DLD1 (cell line): Measurements from ENCODE around the gene KCNK10.

Experiments
- in situ Hi-C: cut with HindIII; loops from 2 replicates; pipeline ENCODE4 v1.10.0; 2017; ENCODE audit warnings: low sequenced_read_pairs

KCNK10 gene

DNA sequence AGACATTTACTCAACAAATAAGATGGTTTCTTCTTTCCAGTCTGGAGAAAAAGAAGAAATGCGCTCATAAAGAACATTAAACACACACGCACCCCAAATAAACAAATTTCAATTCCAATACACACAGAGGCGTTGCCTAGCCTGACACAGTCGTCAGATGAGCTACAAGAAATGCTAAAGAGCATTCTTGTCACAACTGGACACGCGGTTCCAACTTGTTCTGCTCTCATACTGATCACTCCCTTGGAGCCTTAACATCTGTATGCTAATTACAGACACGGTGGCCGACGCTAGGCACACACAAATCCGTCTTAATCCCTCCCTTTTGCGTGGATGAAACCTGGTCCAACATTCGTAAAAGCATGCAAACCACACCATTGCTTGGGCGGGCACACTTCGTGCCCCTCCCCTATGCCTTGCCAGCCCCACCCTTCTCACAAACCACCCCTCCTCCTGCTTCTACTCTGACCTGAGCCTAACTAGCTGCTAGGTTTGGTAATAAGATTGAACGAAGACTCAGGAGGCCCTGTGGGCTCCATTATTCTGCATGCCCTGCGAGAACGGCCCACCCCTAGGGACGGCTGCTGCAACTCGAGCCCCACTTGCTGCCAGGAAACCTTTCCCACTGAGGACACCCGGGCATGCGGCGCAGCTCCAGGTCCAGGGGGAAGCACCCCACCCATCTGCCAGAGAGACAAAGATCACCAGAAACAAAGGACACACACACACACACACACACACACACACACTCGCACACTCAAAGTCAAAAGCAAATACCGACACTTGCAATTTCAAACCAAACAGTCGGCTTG is 1.2 kb downstream of the KCNK10 start:
- in situ Hi-C loops = no loop called here

DNA sequence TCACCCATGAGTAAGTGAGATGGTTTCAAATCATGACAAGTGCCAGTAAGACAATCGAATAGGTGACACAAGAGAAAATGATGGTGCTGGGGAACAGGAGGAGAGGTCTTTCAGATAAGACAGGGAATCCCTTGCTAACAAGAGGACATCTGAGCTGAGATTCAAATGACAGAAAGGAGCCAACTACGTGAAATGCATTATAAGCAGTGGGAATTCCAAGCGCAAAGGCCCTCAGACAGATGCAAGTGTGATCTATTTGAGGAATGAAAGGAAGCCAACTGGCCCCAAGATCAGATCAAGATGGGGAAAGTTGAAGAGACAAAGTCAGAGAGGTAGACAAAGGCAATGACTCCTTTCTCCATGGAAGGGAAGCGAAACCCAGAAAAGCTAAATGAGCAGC is 4.7 kb downstream of the KCNK10 start:
- in situ Hi-C loops = no loop called here

DNA sequence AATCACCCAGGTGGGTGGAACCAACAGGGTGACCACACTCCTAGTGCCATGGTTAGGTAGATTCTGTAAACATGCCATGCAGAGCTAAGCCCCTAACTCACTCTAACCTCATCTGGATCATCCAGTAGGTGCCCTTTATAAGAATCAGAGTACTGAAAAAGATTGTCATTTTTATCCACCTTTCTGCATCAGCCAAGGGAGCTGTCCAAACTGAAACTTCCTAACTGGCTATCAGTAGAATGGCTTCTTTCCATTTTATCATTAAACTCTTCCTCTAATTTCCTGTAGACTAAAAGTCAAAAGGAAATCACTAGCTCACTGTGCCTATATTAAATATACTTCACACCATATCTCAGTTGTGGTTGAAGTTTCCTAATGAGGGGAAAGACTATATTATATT is 6.5 kb downstream of the KCNK10 start:
- in situ Hi-C loops = no loop called here

DNA sequence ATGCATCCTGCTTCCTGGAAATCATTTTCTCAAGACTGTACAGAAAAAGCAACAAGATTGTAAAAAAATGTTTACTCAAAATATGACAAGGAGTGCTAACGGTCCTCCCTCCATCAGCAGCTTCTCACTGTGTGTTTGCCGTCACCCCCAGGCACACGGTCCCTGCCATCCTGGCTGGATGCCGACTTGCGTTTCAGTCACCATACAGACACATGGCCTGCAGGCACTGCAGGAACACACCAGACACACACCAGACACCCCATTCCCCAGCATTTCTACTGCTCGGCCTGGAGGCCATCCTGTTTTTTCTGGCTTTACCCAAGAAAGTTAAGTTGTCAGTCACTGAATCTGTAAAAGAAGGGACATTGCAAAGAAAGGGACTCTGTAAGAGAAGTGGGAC is 10.8 kb downstream of the KCNK10 start:
- in situ Hi-C loops = no loop called here

DNA sequence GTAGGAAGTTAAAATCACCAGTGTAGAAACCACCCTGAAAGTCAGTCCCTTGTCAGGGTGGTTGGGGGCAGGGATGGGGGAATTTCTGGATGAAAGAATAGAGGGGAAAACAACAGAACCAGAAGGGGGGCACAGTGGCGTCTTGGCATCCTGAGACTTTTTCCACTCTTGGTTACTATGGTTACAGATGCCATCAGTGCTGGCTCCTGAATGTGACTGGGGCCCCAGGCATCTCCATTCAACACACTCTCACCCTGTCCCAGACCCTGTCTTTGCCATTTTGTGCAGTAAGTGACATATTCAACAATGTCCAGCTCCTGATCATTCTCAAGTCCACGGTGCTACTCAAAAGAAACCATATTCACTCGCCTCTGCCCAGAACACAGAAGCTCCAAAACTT is 11.3 kb downstream of the KCNK10 start:
- in situ Hi-C loops = no loop called here

DNA sequence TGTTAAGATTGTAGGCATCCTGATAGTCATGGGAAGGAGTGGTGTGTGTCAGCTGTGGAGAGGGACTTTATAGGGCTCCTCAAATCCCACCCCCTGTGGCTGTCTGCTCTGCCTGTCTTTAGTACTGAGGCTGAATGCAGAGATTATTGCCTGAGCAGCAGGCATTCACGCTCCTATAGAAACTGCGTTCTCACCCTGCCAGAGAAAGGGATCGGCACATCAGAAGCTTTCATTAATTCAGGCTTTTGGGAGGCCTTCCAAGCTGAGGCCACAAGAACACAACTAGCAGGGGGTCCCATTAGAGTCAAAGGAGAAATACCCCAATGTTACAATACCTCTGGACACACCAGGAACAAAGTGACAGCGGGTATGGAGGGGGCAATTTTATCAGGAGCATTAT is 12.6 kb downstream of the KCNK10 start:
- in situ Hi-C loops = no loop called here

DNA sequence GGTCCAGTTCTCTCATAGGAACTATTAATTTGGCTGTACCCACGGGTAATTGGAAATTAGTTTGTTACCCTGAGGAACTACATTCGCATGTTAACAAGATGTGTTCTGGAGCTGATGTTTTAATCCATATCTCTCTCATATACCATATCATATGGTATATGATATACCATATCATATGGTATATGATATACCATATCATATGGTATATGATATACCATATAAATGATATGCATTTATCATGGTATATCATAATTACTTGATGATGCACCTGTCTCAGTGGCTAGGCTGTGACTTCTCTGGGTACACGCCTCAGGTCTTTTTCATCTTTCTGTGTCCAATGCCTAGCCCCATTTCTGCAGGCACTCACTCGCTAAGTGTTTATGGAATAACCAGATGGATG is 13.0 kb downstream of the KCNK10 start:
- in situ Hi-C loops = no loop called here

DNA sequence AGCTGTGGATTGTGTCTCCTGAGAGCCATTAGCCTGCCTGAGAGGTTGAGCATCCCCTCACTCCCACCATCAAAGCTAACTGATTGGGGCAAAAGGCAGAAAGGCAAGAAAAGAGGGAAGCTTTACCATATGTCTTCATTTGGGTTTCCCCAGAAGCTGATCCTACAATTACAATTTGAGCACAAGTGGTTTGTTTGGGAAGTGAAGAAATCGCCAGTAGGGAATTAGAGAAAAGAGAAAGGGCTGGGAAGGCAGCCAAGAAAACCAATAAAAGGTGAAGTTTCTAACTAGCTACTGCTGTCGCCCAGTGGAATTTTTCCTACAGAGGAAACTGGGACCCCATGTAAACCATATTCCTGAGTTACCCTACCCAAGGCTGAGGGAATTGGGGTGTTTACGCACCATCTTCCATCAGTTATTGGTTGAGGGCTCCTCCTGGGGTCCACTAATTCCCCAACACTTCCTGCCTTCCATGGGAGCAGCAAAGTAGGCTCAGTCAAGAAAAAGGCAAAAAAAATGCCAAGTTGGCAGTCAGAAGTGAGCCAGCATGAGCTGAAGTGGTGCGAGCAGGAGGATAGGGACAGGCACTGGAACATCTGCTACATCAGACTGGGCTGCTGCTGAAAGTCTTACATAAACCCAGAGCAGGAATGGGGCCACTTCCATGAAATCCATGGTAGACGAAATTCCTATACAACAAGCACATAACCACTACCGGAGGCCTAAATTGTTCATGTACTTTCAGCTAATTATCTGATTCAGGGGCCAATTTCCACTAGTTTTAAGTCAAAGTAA is 17.3 kb downstream of the KCNK10 start:
- in situ Hi-C loops = no loop called here

DNA sequence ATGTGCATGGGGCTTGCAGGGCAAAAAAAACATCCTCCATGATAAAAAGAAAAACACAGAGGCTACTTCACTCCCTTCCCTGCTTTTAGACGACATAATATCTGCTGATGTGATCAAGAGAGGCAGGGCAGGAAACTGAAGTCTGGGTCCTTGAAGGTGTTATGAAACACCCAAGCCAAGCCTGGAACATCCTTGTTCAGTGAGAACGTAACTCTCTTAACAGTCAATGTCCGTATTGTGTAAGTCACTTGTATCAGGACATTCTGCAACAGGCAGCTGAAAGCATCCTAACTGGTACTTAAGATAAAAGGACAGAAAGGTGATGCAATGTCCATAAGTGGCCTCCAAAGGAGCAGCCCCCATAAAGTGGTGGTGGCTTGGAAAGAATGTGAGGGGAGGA is 20.0 kb downstream of the KCNK10 start:
- in situ Hi-C loops = no loop called here

DNA sequence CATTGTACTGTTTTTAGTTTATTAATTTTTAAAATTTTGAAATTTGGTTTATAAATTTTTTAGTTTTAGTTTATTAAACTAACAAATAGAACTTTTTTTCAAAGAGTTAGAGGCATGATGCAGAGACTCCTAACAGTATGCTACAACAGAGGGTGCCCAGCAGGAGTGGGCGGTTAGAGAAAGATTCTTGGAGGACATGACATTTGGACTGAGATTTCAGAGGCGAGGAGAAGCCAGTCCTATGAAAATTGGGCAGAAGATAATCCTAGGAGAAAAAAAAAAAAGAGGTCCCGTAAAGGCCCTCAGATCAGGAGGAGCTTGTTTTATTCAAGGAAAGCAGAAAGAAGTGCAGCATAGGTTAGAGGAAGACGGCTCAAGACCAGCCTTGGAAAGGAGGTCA is 21.7 kb downstream of the KCNK10 start:
- in situ Hi-C loops = no loop called here

DNA sequence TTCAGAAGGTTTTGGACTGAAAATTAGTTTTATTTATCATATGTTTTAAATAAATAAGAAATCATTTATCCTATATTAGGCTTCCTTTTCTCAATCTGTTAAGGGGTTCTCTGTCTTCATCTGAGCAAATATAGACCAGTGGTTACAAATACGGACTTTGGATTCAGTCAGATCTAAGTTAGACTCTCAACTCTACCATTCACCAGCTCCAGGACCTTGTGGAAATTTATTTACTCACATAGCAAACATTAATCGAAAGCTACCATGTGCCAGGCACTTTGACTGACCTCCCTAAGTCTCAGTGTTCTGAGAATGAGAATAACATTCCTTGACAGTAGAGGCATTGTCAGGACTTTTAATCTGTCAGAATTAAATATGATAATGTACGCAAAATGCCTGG is 22.3 kb downstream of the KCNK10 start:
- in situ Hi-C loops = no loop called here

DNA sequence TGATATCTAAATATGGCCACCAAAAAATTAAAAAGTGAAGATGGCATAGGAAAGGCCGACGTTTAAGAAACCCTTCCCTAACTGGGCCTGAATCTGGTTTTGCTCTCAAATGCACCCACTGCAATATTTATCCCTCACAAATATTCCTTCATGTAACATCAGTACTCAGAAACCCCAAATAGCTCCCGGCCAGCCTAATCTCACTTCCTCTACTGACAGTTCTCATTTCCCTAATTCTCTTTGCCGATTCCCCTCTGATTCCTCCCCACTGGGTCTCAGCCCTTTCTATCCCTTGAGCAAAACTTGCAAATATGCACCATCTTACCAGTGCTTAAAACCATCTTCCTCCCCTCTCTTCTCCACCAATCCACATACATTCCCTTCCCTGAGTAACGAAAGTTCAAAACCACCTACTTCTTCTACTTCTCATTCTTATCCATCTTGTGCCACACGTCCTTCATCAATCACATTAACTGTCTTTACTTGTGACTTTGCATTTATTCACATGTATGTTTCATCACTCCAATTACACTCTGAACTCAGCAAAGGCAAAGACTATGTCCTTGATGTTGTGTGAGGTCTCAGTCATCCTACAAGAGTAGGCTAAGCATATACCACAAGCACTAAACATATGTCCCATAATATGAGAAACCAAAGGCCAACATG is 23.1 kb downstream of the KCNK10 start:
- in situ Hi-C loops = no loop called here

DNA sequence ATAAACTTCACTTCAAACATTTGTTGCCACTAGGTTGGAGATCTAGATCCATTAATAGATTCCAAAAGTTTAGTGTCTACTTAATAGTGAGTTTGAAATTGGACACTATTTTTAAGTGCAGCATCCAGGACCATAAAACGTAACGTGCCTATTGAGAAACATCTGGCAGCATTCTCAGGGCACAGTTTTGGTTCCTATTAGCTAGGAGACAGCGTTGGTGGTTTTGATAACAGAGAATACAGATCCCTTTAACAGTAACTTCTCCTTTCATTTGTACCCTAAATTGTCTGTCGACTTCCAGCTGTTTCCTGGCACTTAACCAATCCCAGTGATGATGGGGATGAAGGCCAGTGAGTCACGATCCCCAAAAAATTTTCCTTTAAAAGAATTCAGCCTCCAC is 25.8 kb downstream of the KCNK10 start:
- in situ Hi-C loops = no loop called here

DNA sequence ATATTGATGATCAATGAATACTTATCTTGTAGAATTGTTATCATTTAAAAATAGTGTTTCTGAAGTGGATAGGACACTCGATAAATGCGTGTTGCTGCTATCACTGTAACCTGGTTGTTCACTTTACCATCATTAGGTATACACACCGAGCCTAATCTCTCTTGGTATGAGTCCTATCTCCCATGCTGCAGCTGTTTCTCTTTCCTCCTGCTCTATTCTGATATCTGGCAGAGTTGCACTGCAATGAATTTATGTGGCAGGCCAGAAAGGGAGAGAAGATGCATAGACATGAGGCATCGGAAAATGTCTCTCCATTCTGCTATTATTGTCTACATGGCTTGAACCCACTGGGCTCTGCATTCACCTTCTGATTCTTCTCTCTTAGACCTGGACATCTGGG is 26.7 kb downstream of the KCNK10 start:
- in situ Hi-C loops = no loop called here

DNA sequence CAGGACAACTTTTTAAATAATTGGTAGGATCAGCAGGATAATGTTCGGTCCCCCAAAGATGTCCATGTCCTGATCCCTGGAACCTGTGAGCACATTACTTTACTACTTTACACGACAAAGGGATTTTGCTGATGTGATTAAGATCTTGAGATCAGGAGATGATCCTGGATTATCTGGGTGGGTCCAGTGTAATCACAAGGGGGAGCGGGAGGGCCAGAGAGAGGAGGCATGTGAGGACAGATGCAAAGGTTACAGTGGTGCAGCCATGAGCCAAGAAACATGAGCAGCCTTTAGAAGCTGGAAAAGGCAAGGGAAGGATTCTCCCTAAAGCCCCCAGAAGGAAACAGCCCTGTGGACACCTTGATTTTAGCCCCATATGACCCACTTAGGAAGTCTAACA is 33.1 kb downstream of the KCNK10 start:
- in situ Hi-C loops = no loop called here

DNA sequence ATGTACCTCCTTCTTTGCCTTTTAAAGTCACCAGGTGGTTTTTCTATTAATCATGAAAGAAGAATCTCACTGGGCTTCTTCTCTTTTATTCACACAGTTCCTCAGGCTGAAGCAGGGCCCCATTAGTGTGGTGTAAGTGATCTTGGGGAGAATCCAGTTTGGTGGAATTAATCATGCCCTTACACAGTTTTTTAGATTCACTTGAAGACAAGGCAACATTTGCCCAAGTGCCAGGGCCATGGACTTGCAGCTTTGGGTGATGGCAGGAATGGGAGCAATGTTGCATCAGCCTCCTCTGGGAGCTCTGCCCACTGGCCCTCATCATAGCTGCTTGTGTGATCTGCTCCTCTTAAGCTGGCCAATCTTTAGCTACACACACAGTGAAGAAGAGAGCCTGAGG is 33.8 kb downstream of the KCNK10 start:
- in situ Hi-C loops = no loop called here

DNA sequence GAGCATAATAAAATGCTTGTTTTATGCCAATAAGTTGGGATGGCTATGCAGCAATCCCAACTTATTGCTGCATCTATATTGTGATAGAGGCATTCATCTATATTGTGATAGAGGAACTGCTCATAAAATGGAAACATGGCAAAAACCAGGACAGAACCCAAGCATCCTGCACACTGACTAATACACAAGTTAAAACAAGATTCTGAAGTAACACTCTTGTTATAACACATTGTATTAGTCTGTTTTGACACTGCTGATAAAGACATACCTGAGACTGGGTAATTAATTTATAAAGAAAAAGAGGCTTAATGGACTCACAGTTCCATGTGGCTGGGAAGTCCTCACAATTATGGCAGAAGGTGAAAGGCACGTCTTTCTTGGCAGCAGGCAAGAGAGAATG is 36.8 kb downstream of the KCNK10 start:
- in situ Hi-C loops = no loop called here

DNA sequence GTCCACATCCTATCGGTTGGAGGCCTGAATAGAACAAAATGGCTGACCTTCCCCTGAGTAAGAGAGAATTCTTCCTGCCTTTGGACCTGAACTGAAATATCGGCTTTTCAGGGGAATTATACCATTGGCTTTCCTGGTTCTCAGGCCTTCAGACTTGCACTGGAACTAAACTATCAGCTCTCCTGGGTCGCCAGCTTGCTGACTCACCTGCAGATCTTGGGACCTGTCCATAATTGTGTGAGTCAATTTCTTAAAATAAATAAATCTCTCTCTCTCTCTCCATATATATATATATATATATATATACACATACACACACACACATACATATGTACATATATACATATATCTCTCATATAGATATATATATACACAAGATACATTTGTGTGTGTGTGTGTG is 41.6 kb downstream of the KCNK10 start:
- in situ Hi-C loops = no loop called here

DNA sequence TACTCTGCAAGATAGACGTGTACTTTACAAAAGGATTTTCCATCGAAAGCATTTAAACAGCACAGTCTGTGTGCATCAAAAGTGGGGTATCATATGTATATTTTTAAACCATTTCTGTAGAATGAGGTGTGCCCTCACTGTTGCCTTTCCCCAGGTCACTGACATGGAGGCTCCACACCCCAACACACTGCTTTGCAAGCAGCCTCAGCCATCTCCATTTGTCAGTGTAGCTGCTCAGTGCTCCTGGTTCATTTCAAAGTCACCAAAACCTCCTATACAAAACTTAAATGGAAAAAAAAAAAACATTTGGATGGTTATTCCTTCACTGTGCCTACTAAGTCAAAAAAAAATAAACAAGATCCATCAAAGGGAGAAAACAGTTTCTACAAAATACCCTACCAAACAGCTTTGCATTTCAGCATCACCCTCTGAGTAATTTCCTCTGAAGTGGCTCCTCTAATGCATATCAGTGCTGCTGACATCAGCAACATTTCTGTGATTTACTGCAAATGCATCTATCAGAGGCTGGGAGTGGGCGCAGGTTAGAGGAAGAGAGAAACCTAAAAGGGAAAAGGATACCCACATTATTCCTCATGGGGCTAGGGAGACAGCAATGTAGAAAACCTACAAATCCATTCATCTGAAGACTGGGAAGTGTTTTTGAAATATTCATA is 46.0 kb downstream of the KCNK10 start:
- in situ Hi-C loops = no loop called here

DNA sequence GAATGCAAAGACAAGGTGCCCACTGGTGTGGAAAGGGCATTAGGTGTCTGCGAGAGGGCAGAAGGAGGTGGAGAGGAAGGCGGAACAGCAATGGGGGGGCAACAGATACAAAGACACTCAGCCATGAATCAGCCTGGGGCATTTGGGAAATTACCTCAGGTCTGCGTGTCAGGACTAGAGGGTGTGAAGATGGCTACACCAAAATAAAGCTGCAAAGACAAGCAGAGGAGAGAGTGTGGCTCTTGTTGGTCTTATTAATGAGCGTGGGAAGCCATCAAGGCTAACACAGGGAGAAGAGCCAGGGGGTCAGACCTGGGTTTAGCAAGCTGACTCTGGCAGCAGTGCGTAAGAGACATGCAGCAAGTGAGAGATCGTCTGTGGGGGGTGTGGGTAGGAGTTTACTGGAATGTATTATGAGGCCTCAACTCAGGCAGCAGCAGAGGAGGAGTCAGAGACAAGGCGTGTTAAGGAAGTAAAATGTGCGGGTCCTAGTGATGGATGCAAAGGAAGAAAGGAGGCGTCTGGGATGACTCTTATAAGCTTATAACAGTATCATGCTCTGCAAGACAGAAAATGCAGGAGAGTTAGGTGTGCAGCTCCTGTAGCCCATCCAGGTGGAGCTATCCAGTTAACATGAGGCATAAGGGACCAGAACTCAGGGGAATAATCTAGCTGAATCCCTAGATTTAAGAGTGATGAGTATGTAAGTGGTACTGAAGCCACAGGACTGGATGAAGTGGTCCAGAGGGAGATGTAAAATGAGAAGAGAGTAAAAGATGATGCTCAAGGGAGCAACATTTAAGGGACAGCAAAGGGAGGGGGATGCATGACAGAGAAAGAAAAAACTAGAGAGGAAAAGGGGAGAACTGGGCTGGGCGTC is 50.4 kb downstream of the KCNK10 start:
- in situ Hi-C loops = no loop called here
